Camera-type eye (tissue), 1 donor: ENCODE data around the gene UGT1A3. TPM values are rescaled to one million over a fixed set of nuclear protein-coding genes. Genes with fewer than 3 reads are reported as not detected.

Experiments used
- total RNA-seq: library from RNA; depleted of rRNA; stranded (reverse); fragments of >200 nt; gene quantifications from one replicate; pipeline ENCODE4 v1.2.3, GENCODE V29; 2014

UGT1A3 gene
- not detected for total RNA-seq

DNA sequence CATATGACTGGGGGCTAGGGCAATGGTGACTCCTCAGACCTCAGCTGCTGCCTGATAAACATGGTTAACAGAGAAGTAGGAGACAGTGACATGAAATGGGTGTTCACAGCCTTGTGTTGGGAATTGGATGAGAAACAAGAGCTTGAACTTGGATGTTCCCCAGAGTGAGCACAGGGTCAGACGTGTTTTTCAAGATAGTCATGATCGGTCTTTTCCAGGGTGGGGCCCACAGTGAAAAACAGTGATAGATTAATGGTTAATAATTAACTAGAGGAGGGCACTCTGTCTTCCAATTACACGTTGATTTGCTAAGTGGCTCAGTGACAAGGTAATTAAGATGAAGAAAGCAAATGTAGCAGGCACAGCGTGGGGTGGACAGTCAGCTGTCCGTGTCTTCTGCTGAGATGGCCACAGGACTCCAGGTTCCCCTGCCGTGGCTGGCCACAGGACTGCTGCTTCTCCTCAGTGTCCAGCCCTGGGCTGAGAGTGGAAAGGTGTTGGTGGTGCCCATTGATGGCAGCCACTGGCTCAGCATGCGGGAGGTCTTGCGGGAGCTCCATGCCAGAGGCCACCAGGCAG lies at the start of gene UGT1A3:
UGT1A3 (plus strand) TSS at position 320 of the 579 bp plus-strand sequence; CDS start at position 405, 85 bp downstream.

DNA sequence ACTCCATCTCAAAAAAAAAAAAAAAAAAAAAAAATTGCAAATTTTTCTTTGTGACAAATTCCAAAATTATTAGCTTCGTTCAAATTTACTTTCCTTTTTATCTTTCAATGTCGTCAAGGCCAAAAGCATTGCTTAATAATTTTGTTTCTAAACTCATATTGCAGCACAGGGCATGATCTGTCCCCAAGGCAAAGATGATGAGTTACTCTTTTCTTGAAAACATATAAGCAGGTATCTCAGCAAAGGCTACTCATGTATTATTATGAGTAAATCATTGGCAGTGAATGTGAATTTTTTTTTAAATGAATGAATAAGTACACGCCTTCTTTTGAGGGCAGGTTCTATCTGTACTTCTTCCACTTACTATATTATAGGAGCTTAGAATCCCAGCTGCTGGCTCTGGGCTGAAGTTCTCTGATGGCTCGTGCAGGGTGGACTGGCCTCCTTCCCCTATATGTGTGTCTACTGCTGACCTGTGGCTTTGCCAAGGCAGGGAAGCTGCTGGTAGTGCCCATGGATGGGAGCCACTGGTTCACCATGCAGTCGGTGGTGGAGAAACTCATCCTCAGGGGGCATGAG lies 47.2 kb upstream of the UGT1A3 start, which contains the start of gene UGT1A7:
UGT1A7 (plus strand) TSS at position 381 of the 579 bp plus-strand sequence; CDS start at position 418, 37 bp downstream.

DNA sequence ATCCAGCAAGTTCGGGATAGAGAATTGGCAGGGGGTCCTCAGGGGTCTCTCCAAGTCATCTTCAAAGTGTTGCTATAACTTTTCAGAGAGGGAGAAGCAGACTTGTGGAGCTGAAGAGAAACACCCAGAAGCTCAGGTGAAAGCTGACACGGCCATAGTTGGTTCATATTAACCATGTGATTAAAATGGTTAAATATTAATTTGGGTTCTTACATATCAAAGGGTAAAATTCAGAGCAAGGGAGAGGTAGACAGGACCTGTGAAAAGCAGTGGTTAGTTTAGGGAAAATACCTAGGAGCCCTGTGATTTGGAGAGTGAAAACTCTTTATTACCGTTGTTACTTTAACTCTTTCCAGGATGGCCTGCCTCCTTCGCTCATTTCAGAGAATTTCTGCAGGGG lies 36.2 kb upstream of the UGT1A3 start, which contains the start of gene UGT1A6:
UGT1A6 (plus strand) TSS at position 243 of the 400 bp plus-strand sequence; CDS start at position 358, 115 bp downstream.

DNA sequence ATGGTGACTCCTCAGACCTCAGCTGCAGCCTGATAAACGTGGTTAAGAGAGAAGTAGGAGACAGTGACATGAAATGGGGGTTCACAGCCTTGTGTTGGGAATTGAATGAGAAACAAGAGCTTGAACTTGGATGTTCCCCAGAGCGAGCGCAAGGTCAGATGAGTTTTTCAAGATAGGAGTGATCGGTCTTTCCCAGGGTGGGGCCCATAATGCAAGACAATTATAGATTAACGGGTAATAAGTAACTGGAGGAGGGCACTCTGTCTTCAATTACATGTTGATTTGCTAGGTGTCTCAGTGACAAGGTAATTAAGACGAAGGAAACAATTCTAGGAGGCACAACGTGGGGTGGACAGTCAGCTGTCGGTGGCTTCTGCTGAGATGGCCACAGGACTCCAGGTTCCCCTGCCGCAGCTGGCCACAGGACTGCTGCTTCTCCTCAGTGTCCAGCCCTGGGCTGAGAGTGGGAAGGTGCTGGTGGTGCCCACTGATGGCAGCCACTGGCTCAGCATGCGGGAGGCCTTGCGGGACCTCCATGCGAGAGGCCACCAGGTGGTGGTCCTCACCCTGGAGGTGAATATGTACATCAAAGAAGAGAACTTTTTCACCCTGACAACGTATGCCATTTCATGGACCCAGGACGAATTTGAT lies 16.1 kb upstream of the UGT1A3 start, which contains the start of gene UGT1A5:
UGT1A5 (plus strand) TSS at position 297 of the 651 bp plus-strand sequence; CDS start at position 382, 85 bp downstream.

DNA sequence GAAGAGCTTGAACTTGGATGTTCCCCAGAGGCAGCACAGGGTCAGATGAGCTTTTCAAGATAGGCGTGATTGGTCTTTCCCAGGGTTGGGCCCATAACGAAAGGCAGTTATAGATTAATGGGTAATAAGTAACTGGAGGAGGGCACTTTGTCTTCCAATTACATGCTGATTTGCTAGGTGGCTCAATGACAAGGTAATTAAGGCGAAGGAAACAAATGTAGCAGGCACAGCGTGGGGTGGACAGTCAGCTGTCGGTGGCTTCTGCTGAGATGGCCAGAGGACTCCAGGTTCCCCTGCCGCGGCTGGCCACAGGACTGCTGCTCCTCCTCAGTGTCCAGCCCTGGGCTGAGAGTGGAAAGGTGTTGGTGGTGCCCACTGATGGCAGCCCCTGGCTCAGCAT lies 10.3 kb upstream of the UGT1A3 start, which contains the start of gene UGT1A4:
UGT1A4 (plus strand) TSS at position 185 of the 400 bp plus-strand sequence; CDS start at position 270, 85 bp downstream.

DNA sequence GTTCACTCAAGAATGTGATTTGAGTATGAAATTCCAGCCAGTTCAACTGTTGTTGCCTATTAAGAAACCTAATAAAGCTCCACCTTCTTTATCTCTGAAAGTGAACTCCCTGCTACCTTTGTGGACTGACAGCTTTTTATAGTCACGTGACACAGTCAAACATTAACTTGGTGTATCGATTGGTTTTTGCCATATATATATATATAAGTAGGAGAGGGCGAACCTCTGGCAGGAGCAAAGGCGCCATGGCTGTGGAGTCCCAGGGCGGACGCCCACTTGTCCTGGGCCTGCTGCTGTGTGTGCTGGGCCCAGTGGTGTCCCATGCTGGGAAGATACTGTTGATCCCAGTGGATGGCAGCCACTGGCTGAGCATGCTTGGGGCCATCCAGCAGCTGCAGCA lies 31.2 kb downstream of the UGT1A3 start, which contains the start of gene UGT1A1:
UGT1A1 (plus strand) TSS at position 228 of the 400 bp plus-strand sequence; CDS start at position 246, 18 bp downstream.

DNA sequence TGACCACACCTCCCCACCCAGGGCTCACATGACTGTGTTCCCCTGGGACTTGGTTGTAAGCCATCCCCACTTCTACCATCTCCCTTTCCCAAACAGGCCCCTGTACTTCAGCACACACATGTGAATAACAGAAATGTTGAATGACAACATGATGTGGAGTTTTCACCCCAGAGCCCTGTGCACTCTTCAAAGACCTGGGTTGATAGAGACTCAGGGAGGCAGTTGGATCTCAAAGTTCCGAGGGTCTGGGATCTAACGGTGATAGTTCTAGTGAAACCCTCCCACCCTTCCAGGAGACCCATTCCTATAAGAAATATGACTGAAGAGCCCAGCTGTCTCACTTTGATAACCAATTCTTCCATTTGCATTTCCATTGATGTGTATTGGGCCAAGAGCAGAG lies 49.2 kb downstream of the UGT1A3 start, which contains the start of gene MROH2A:
MROH2A (plus strand) TSS at position 301 of the 400 bp plus-strand sequence. CDS start 1,029 bp downstream, outside the sequence.

Other genes with a start within 250 kb of the UGT1A3 start
- gene USP40, start 162.3 kb upstream of the UGT1A3 start, total RNA-seq = 73.1 TPM
- gene UGT1A8, start 111.4 kb upstream of the UGT1A3 start, total RNA-seq = not detected
- not detected for gene UGT1A10, start 92.6 kb upstream of the UGT1A3 start, total RNA-seq
- gene UGT1A9, start 57.1 kb upstream of the UGT1A3 start, total RNA-seq = not detected
- not detected for gene UGT1A7, start 47.1 kb upstream of the UGT1A3 start, total RNA-seq
- gene UGT1A6, start 36.2 kb upstream of the UGT1A3 start, total RNA-seq = 0.55 TPM
- gene UGT1A5, start 16.1 kb upstream of the UGT1A3 start, total RNA-seq = 0.16 TPM
- gene UGT1A4, start 10.3 kb upstream of the UGT1A3 start, total RNA-seq = not detected
- not detected for gene UGT1A1, start 31.2 kb downstream of the UGT1A3 start, total RNA-seq
- gene MROH2A, start 49.3 kb downstream of the UGT1A3 start, total RNA-seq = not detected
- 9.8 TPM for gene HJURP, start 125.5 kb downstream of the UGT1A3 start, total RNA-seq
- gene TRPM8, start 188.3 kb downstream of the UGT1A3 start, total RNA-seq = 3.0 TPM